ENCODE measurements around the gene SYT17.

Gene SYT17

GRCh38 chr16:19245326-19245925 is 77.4 kb downstream of the SYT17 start:
- TF ChIP-seq CTCF (IDR thresholded peaks at IDR 0.05) = no peak

GRCh38 chr16:19252904-19253303 is 84.9 kb downstream of the SYT17 start:
- no peak for TF ChIP-seq CTCF (IDR thresholded peaks at IDR 0.05)

GRCh38 chr16:19254611-19255010 is 86.6 kb downstream of the SYT17 start:
- TF ChIP-seq CTCF (IDR thresholded peaks at IDR 0.05) = no peak

- no peak for TF ChIP-seq CTCF (IDR thresholded peaks at IDR 0.05)
Observed at GRCh38 chr16:19264123-19264673, 96.2 kb downstream of the SYT17 start.

GRCh38 chr16:19265380-19265930 is 97.4 kb downstream of the SYT17 start:
- TF ChIP-seq CTCF (IDR thresholded peaks at IDR 0.05) = no peak

- TF ChIP-seq CTCF (IDR thresholded peaks at IDR 0.05) = no peak
Observed at GRCh38 chr16:19266774-19267173, 98.7 kb downstream of the SYT17 start.

- no peak for TF ChIP-seq CTCF (IDR thresholded peaks at IDR 0.05)
Observed at GRCh38 chr16:19269098-19269497, 101.1 kb downstream of the SYT17 start.

Measured in LNCAP (cell line).